ENCODE results near the gene CCDC183. TPM values are rescaled to one million over a fixed set of nuclear protein-coding genes. Genes with fewer than 3 reads are reported as not detected.

CCDC183 gene
- total and polyA plus RNA-seq, 8 donors = 2.4 to 10.7 (median 3.1) TPM

- H3K27me3 ChIP-seq = no peaks in the 10 kb centered on the region
- peak in 5 of 6 donors; percentile 14 to 57 (median 30) for DNase-seq
- no peak for FAIRE-seq
- peaks cover 0 to 8% (median 5%) of the 10 kb centered on the region in 3 donors for H3K36me3 ChIP-seq
- no peak for ATAC-seq
- H3K27ac ChIP-seq = peak overlapping the region in 2 of 4 donors; percentile 27 to 37
- no peak for TF ChIP-seq CTCF (IDR thresholded peaks at IDR 0.05)
- intact Hi-C loops (cut with DNase I) = no loop called here
- no peak overlapping the region for H3K4me3 ChIP-seq
- 71 to 77% methylated on average over 30 of the region's 30 CpGs for WGBS, 2 donors
- H3K4me1 ChIP-seq = peaks cover 0 to 16% (median 6%) of the 10 kb centered on the region in 3 donors
- H3K9me3 ChIP-seq = no peaks in the 10 kb centered on the region
These were observed 27.3 kb downstream of the CCDC183 start for GRCh38 chr9:136823136-136824046.

GRCh38 chr9:136824496-136825225, 28.5 kb downstream of the CCDC183 start:
- Histone ChIP-seq H3K9me3 (no peaks in the 10 kb centered on the region), H3K4me3 (no peak overlapping the region), H3K4me1 (peaks cover 0 to 16% (median 6%) of the 10 kb centered on the region in 3 donors), H3K27me3 (no peaks in the 10 kb centered on the region), H3K36me3 (peaks cover 0 to 21% (median 5%) of the 10 kb centered on the region in 3 donors), H3K27ac (peak overlapping the region in 2 of 4 donors; percentile 17 to 27)
- WGBS, 2 donors = 80 to 84% methylated on average over 21 of the region's 21 CpGs
- no peak for TF ChIP-seq CTCF (IDR thresholded peaks at IDR 0.05)
- FAIRE-seq = no peak
- intact Hi-C loops (cut with DNase I) = no loop called here
- ATAC-seq = no peak
- peak in 4 of 6 donors; percentile 11 to 60 (median 20) for DNase-seq

GRCh38 chr9:136825295-136826187, 29.4 kb downstream of the CCDC183 start:
- H3K36me3 ChIP-seq = peaks cover 0 to 30% (median 8%) of the 10 kb centered on the region in 3 donors
- no peak for TF ChIP-seq CTCF (IDR thresholded peaks at IDR 0.05)
- no peaks in the 10 kb centered on the region for H3K9me3 ChIP-seq
- WGBS, 2 donors = 92 to 95% methylated on average over 39 to 44 of the region's 44 CpGs
- no peak overlapping the region for H3K27ac ChIP-seq
- no peak for FAIRE-seq
- intact Hi-C loops (cut with DNase I) = no loop called here
- no peaks in the 10 kb centered on the region for H3K27me3 ChIP-seq
- no peak for ATAC-seq
- H3K4me1 ChIP-seq = peaks cover 0 to 16% (median 6%) of the 10 kb centered on the region in 3 donors
- H3K4me3 ChIP-seq = no peak overlapping the region
- peak in 5 of 6 donors; percentile 7 to 67 (median 36) for DNase-seq

GRCh38 chr9:136826188-136826541, 30.0 kb downstream of the CCDC183 start:
- FAIRE-seq (no peak), ATAC-seq (no peak), DNase-seq (peak in 2 of 6 donors; percentile 6 to 73)
- Histone ChIP-seq H3K27ac (no peak overlapping the region), H3K27me3 (no peaks in the 10 kb centered on the region), H3K4me3 (no peak overlapping the region), H3K36me3 (peaks cover 0 to 30% (median 11%) of the 10 kb centered on the region in 3 donors), H3K9me3 (no peaks in the 10 kb centered on the region), H3K4me1 (peaks cover 0 to 16% (median 6%) of the 10 kb centered on the region in 3 donors)
- no peak for TF ChIP-seq CTCF (IDR thresholded peaks at IDR 0.05)
- WGBS, 2 donors = 83 to 90% methylated on average over 17 of the region's 17 CpGs
- intact Hi-C loops (cut with DNase I) = no loop called here

Data from pancreas (tissue), 10 donors.